Measurements from ENCODE around the gene AKAIN1.

DNA sequence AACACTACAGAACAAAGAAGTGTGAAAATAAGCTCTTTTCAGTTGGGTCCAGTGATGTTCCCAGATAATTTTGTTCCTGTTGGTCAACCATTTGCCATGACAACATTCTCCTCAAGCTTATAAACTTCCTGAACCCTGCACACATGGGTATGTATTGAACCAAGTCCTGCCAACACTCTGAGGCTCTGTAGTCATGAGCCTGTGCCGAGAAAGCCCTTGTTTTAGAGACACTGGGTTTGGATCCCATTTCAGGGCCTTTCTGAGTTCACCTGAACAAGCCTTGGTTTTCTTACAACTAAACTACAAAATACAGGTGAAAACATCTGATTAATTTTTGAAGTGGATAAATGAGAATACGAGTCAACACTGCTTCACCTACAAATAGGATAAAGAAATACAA, 38.5 kb downstream of the AKAIN1 start:
- TF ChIP-seq, protein P1, sequence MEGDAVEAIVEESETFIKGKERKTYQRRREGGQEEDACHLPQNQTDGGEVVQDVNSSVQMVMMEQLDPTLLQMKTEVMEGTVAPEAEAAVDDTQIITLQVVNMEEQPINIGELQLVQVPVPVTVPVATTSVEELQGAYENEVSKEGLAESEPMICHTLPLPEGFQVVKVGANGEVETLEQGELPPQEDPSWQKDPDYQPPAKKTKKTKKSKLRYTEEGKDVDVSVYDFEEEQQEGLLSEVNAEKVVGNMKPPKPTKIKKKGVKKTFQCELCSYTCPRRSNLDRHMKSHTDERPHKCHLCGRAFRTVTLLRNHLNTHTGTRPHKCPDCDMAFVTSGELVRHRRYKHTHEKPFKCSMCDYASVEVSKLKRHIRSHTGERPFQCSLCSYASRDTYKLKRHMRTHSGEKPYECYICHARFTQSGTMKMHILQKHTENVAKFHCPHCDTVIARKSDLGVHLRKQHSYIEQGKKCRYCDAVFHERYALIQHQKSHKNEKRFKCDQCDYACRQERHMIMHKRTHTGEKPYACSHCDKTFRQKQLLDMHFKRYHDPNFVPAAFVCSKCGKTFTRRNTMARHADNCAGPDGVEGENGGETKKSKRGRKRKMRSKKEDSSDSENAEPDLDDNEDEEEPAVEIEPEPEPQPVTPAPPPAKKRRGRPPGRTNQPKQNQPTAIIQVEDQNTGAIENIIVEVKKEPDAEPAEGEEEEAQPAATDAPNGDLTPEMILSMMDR (IDR thresholded peaks at IDR 0.05) = no peak
- no peak for TF ChIP-seq EZH2 (IDR thresholded peaks at IDR 0.05; ENCODE audit: borderline replicate concordance, insufficient read depth, low read depth, low read length, poor library complexity, severe bottlenecking)
